Type B pancreatic cell (in vitro differentiated cells): ENCODE results near the gene STXBP5. TPM values are rescaled to one million over a fixed set of nuclear protein-coding genes. Genes with fewer than 3 reads are reported as not detected.

ENCODE experiments used
- DNase-seq: peaks from one replicate; pipeline ENCODE4 v3.0.0; 2021; ENCODE audit warnings: mixed read lengths; ENCODE audit not compliant: unreplicated experiment; ENCODE audit errors: extremely low spot score
- H3K27ac Mint-ChIP-seq: 2 replicates; pipeline ENCODE4 v1.8.0; 2021; ENCODE audit warnings: mild to moderate bottlenecking, mixed read lengths
- H3K27me3 Mint-ChIP-seq: 2 replicates; pipeline ENCODE4 v1.8.0; 2021; ENCODE audit warnings: mixed read lengths
- H3K36me3 Mint-ChIP-seq: 2 replicates; pipeline ENCODE4 v1.8.0; 2021; ENCODE audit warnings: mixed read lengths
- H3K4me1 Mint-ChIP-seq: one replicate; pipeline ENCODE4 v1.8.0; 2021; ENCODE audit warnings: mixed read lengths; ENCODE audit not compliant: unreplicated experiment
- H3K4me3 Mint-ChIP-seq: 2 replicates; pipeline ENCODE4 v1.8.0; 2021; ENCODE audit warnings: mild to moderate bottlenecking, mixed read lengths
- H3K9me3 Mint-ChIP-seq: 2 replicates; pipeline ENCODE4 v1.8.0; 2021; ENCODE audit warnings: mixed read lengths
- CTCF ChIP-seq: fragments of 200-600 bp; sonication (generic); conservative IDR thresholded peaks from 2 replicates; pipeline ENCODE4 v1.5.0; 2021; ENCODE audit warnings: antibody characterized with exemption, mild to moderate bottlenecking
- total RNA-seq: library from RNA; stranded (reverse); gene quantifications from 2 replicates; pipeline ENCODE4 v1.2.1, GENCODE V29; 2021; ENCODE audit warnings: low replicate concordance

The STXBP5 gene
- total RNA-seq, 1 donor from 2014 or later = 21.0 TPM

GRCh38 chr6:147430811-147431210 lies 226.6 kb downstream of the STXBP5 start:
- Mint-ChIP-seq H3K27me3 (peaks cover 26% of the 10 kb centered on the region), H3K4me1 (peaks cover 16% of the 10 kb centered on the region), H3K9me3 (peaks cover 4% of the 10 kb centered on the region), H3K36me3 (no peaks in the 10 kb centered on the region), H3K4me3 (no peak overlapping the region), H3K27ac (no peak overlapping the region)
- DNase-seq = no peak
- TF ChIP-seq CTCF = no peak

- no peak for DNase-seq
- peaks cover 4% of the 10 kb centered on the region for H3K9me3 Mint-ChIP-seq
- H3K36me3 Mint-ChIP-seq = no peaks in the 10 kb centered on the region
- no peak overlapping the region for H3K4me3 Mint-ChIP-seq
- H3K27me3 Mint-ChIP-seq = peaks cover 24% of the 10 kb centered on the region
- peaks cover 4% of the 10 kb centered on the region for H3K4me1 Mint-ChIP-seq
- no peak overlapping the region for H3K27ac Mint-ChIP-seq
- no peak for TF ChIP-seq CTCF
Observed at GRCh38 chr6:147434076-147434475, 229.9 kb downstream of the STXBP5 start.

- Mint-ChIP-seq H3K36me3 (no peaks in the 10 kb centered on the region), H3K27ac (peak overlapping the region; percentile 4), H3K9me3 (peaks cover 4% of the 10 kb centered on the region), H3K4me3 (no peak overlapping the region), H3K4me1 (peaks cover 4% of the 10 kb centered on the region), H3K27me3 (peaks cover 24% of the 10 kb centered on the region)
- no peak for TF ChIP-seq CTCF
- no peak for DNase-seq
Observed at GRCh38 chr6:147434516-147434915, 230.3 kb downstream of the STXBP5 start.

GRCh38 chr6:147437615-147438014 lies 233.4 kb downstream of the STXBP5 start:
- H3K27ac Mint-ChIP-seq = no peak overlapping the region
- TF ChIP-seq CTCF = no peak
- peaks cover 7% of the 10 kb centered on the region for H3K9me3 Mint-ChIP-seq
- H3K36me3 Mint-ChIP-seq = no peaks in the 10 kb centered on the region
- no peak for DNase-seq
- peaks cover 4% of the 10 kb centered on the region for H3K4me1 Mint-ChIP-seq
- H3K4me3 Mint-ChIP-seq = no peak overlapping the region
- H3K27me3 Mint-ChIP-seq = peaks cover 27% of the 10 kb centered on the region

GRCh38 chr6:147438758-147439528 lies 234.7 kb downstream of the STXBP5 start:
- H3K4me3 Mint-ChIP-seq = no peak overlapping the region
- no peak for DNase-seq
- H3K4me1 Mint-ChIP-seq = peaks cover 4% of the 10 kb centered on the region
- peaks cover 4% of the 10 kb centered on the region for H3K9me3 Mint-ChIP-seq
- peaks cover 23% of the 10 kb centered on the region for H3K27me3 Mint-ChIP-seq
- H3K27ac Mint-ChIP-seq = no peak overlapping the region
- no peaks in the 10 kb centered on the region for H3K36me3 Mint-ChIP-seq
- TF ChIP-seq CTCF = no peak
